Measurements from ENCODE around the gene DDX31.
A peak's percentile ranks its signal among the peaks of the same experiment; 100 is the strongest.
"Not testable (repeated sequence)": the region's sequence is repeated elsewhere in the genome, so short reads cannot be mapped to it uniquely, and the experiment has no call there.

DDX31 gene

GRCh38 chr9:132575811-132576210 is 94.0 kb downstream of the DDX31 start:
- DNase-seq, result no peak

- DNase-seq, result peak; percentile 30 to 59
Observed at GRCh38 chr9:132575005-132575609, 94.7 kb downstream of the DDX31 start.

- DNase-seq, result no peak
Observed at GRCh38 chr9:132572921-132573320, 96.9 kb downstream of the DDX31 start.

- no peak for DNase-seq
Observed at GRCh38 chr9:132571806-132572600, 97.8 kb downstream of the DDX31 start.

GRCh38 chr9:132568787-132569186 is 101.0 kb downstream of the DDX31 start:
- DNase-seq, result not testable (repeated sequence)

GRCh38 chr9:132564526-132564925 is 105.3 kb downstream of the DDX31 start:
- no peak for DNase-seq

GRCh38 chr9:132562306-132562573 is 107.5 kb downstream of the DDX31 start:
- peak; percentile 2 to 5 for DNase-seq

GRCh38 chr9:132560616-132561202 is 109.1 kb downstream of the DDX31 start:
- no peak for DNase-seq

GRCh38 chr9:132559711-132560110 is 110.1 kb downstream of the DDX31 start:
- no peak for DNase-seq

GRCh38 chr9:132557159-132557558 is 112.6 kb downstream of the DDX31 start:
- DNase-seq, result no peak

GRCh38 chr9:132556714-132557113 is 113.1 kb downstream of the DDX31 start:
- no peak for DNase-seq

GRCh38 chr9:132556235-132556634 is 113.5 kb downstream of the DDX31 start:
- DNase-seq, result no peak

- DNase-seq, result no peak
Observed at GRCh38 chr9:132555528-132555927, 114.3 kb downstream of the DDX31 start.

GRCh38 chr9:132554755-132555154 is 115.0 kb downstream of the DDX31 start:
- DNase-seq, result no peak

- no peak for DNase-seq
Observed at GRCh38 chr9:132552041-132552440, 117.7 kb downstream of the DDX31 start.

GRCh38 chr9:132551556-132551955 is 118.2 kb downstream of the DDX31 start:
- no peak for DNase-seq

- DNase-seq, result no peak
Observed at GRCh38 chr9:132548751-132549640, 120.8 kb downstream of the DDX31 start.

GRCh38 chr9:132547976-132548730 is 121.6 kb downstream of the DDX31 start:
- DNase-seq, result no peak

- no peak for DNase-seq
Observed at GRCh38 chr9:132547436-132547835, 122.3 kb downstream of the DDX31 start.

GRCh38 chr9:132547052-132547431 is 122.7 kb downstream of the DDX31 start:
- no peak for DNase-seq

- DNase-seq, result no peak
Observed at GRCh38 chr9:132546148-132547051, 123.4 kb downstream of the DDX31 start.

All from inflammatory macrophage (primary cell).